Neutrophil (primary cell): ENCODE measurements around the gene RNH1.

ENCODE experiments used
- H3K27ac ChIP-seq: fragments of 200-600 bp; sonication (generic); 2 replicates; pipeline ENCODE4 v1.5.1; 2016; ENCODE audit warnings: mild to moderate bottlenecking, moderate library complexity
- H3K27me3 ChIP-seq: fragments of 200-600 bp; sonication (generic); 2 replicates; pipeline ENCODE4 v1.6.0; 2016; ENCODE audit warnings: mild to moderate bottlenecking
- H3K36me3 ChIP-seq: fragments of 200-600 bp; sonication (generic); 2 replicates; pipeline ENCODE4 v1.5.1; 2017
- H3K4me1 ChIP-seq, 2 experiments: fragments of 200-600 bp in 1 of 2; sonication (generic) in 1 of 2; 1 replicate in 1 of 2; 2 replicates in 1 of 2; pipeline versions ENCODE4 v1.5.1 to v1.6.1; 2013 to 2016; ENCODE audit warnings: low read depth in 1 of 2, low read length in 1 of 2, mild to moderate bottlenecking in 1 of 2, moderate library complexity in 1 of 2; ENCODE audit not compliant: control insufficient read depth in 1 of 2, insufficient read depth in 1 of 2
- H3K4me3 ChIP-seq, 2 experiments: fragments of 200-600 bp in 1 of 2; sonication (generic) in 1 of 2; 1 replicate in 1 of 2; 2 replicates in 1 of 2; pipeline ENCODE4 v1.5.1; 2013 to 2016; ENCODE audit warnings: low read depth in 1 of 2, low read length in 1 of 2, mild to moderate bottlenecking in 1 of 2, moderate library complexity in 1 of 2
- H3K9me3 ChIP-seq: fragments of 200-600 bp; sonication (generic); 2 replicates; pipeline ENCODE4 v1.5.1; 2016
- TF ChIP-seq, protein P1 (sequence below): fragments of 200-600 bp; sonication (generic); IDR thresholded peaks from 2 replicates; pipeline ENCODE4 v1.5.1; 2016; ENCODE audit warnings: antibody characterized with exemption

Gene RNH1

DNA sequence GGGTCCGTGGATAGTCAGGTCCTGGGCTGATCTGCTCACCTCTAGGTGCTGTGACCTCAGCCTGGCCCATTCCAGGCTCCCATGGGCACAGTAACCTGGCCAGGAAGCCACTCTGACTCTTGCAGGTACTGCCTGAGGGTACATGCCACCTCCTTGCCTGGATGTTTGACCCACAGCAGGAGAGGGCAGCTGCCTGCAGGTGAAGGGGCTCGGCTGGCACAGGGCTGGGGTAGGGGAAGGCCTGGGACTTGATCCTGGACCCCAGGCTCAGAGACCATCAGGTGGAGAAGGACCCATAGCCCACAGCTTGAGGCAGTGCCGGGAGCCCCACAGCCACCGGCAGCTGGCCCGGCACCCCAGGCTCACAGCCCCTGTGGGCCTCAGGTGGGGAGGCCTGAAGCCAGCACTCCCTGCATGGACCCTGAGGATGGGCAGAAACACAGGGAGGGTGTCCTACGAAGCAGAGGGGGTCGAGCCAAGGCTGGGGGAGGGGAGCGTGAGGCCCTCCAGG, 33.0 kb upstream of the RNH1 start:
- Histone ChIP-seq H3K27me3 (peaks cover 53% of the 10 kb centered on the region), H3K27ac (no peak overlapping the region), H3K9me3 (no peaks in the 10 kb centered on the region), H3K4me1 (peaks cover 22 to 24% of the 10 kb centered on the region in 2 experiments), H3K4me3 (no peak overlapping the region), H3K36me3 (no peaks in the 10 kb centered on the region)
- TF ChIP-seq, protein P1, sequence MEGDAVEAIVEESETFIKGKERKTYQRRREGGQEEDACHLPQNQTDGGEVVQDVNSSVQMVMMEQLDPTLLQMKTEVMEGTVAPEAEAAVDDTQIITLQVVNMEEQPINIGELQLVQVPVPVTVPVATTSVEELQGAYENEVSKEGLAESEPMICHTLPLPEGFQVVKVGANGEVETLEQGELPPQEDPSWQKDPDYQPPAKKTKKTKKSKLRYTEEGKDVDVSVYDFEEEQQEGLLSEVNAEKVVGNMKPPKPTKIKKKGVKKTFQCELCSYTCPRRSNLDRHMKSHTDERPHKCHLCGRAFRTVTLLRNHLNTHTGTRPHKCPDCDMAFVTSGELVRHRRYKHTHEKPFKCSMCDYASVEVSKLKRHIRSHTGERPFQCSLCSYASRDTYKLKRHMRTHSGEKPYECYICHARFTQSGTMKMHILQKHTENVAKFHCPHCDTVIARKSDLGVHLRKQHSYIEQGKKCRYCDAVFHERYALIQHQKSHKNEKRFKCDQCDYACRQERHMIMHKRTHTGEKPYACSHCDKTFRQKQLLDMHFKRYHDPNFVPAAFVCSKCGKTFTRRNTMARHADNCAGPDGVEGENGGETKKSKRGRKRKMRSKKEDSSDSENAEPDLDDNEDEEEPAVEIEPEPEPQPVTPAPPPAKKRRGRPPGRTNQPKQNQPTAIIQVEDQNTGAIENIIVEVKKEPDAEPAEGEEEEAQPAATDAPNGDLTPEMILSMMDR, result no peak

- Histone ChIP-seq H3K4me1 (peaks cover 30 to 31% of the 10 kb centered on the region in 2 experiments), H3K4me3 (no peak overlapping the region), H3K27me3 (peaks cover 64% of the 10 kb centered on the region), H3K9me3 (no peaks in the 10 kb centered on the region), H3K36me3 (no peaks in the 10 kb centered on the region), H3K27ac (no peak overlapping the region)
- TF ChIP-seq, protein P1, result no peak
Observed at GRCh38 chr11:538431-539051, 31.5 kb upstream of the RNH1 start.

DNA sequence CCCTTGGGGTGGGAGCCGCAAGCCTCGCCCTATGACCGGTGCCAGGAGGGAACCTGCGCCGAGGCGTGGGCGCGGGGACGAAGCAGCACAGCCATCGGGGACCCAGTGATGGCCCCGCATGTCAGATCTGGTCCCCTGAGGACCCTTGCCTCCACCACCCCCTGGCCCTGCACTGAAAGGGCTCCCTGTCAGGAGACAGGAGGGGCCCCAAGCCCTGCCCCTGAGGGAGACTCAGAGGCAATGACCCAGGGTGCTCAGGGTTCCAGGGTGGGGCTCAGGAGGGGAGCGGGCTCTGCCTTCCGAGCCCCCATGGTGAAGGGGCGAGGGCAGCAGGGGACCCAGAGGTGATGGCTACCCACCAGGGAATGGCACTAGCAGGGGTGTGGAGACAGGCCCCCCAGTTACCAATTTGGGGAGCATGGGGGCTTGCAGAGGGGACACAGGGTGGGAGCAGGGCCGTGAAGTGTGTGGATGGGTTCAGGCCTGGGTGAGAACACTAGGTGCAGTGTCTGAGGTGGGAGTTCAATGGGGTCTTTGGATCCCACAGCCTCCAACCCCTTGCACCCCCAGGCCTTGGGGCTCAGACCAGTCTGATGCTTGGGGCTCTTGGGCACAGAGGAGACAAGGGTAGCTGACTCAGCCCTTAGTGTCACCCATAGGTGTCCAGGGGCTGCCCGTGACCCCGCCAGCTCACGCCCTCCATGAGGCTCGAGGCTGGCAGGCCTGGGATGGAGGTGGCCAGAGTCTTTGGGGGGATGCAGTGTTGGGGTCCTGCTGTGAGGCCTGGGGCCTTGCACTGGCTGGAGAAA, 30.8 kb upstream of the RNH1 start:
- TF ChIP-seq, protein P1, result no peak
- Histone ChIP-seq H3K4me3 (peak overlapping the region; percentile 71 to 87), H3K27me3 (peaks cover 64% of the 10 kb centered on the region), H3K4me1 (peaks cover 30 to 31% of the 10 kb centered on the region in 2 experiments), H3K27ac (no peak overlapping the region), H3K9me3 (no peaks in the 10 kb centered on the region), H3K36me3 (peaks cover 5% of the 10 kb centered on the region)

DNA sequence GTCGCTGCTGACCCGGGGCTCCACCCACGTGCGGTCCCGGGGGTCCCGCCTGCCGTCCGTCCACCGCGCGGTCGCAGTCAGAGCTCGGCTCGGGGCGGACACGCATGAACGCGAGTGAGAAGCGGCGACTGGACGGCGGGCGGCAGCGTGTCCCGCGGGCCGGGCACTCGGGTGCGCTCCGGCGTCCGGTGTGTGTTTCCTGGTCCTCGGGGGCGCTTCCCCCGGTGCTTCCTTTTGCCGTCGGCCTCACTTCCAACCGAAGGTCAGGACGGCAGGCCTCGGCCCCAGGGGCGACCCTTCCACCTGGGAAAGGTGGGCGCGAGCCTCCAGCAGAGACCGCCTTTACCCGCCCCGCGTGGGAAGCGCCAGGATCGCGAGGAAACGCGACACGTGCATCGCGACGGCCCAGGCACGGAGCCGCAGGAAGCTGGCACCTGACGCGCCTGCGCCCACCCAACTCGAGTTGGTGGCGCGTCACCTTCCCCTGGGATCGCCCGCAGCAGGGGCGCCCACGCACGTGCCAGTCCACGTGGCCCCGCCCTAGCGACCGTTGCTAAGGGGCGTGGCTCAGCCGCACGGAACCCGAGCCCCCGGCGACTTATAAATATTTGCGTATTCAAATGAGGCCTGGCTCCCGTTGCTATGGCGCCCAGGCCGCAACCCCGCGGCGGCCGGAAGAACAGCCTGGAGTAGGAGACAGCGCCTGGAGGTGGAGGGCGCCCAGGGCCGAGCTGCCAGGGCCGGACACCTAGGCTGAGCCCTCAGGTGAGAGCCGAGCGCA, 30.0 kb upstream of the RNH1 start, which contains the start of gene LRRC56:
TSS of gene LRRC56 (plus strand) at position 687 of the 781 bp plus-strand sequence. CDS start 3,158 bp downstream, outside the sequence.
- peaks cover 64% of the 10 kb centered on the region for H3K27me3 ChIP-seq
- no peak within 1 kb of the TSS for H3K27ac ChIP-seq
- TF ChIP-seq, protein P1, result no peak
- peaks cover 30 to 31% of the 10 kb centered on the region in 2 experiments for H3K4me1 ChIP-seq
- peaks cover 13% of the 10 kb centered on the region for H3K36me3 ChIP-seq
- peak within 1 kb of the TSS; percentile 71 to 87 for H3K4me3 ChIP-seq
- H3K9me3 ChIP-seq, result no peaks in the 10 kb centered on the region
